GM18508 (cell line): ENCODE results near the gene CRTC1.

Experiments used
- ATAC-seq: cut with Tn5 transposase; IDR thresholded peaks from one replicate; pipeline ENCODE4 v1.9.1; 2021; ENCODE audit warnings: moderate number of reproducible peaks; ENCODE audit not compliant: insufficient read depth, unreplicated experiment

The CRTC1 gene

GRCh38 chr19:18776288-18776594 is 92.8 kb downstream of the CRTC1 start:
- no peak for ATAC-seq

- no peak for ATAC-seq
Observed at GRCh38 chr19:18776736-18777135, 93.3 kb downstream of the CRTC1 start.

DNA sequence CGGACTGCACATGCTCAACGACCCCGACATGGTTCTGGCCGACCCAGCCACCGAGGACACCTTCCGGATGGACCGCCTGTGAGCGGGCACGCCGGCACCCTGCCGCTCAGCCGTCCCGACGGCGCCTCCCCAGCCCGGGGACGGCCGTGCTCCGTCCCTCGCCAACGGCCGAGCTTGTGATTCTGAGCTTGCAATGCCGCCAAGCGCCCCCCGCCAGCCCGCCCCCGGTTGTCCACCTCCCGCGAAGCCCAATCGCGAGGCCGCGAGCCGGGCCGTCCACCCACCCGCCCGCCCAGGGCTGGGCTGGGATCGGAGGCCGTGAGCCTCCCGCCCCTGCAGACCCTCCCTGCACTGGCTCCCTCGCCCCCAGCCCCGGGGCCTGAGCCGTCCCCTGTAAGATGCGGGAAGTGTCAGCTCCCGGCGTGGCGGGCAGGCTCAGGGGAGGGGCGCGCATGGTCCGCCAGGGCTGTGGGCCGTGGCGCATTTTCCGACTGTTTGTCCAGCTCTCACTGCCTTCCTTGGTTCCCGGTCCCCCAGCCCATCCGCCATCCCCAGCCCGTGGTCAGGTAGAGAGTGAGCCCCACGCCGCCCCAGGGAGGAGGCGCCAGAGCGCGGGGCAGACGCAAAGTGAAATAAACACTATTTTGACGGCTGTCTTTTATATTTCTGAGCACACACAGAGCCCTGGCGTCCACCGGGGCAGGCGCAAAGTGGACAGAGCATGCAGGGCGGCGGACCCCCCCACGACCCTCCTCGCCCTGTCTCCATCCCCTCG is 94.0 kb downstream of the CRTC1 start:
- ATAC-seq: no peak

DNA sequence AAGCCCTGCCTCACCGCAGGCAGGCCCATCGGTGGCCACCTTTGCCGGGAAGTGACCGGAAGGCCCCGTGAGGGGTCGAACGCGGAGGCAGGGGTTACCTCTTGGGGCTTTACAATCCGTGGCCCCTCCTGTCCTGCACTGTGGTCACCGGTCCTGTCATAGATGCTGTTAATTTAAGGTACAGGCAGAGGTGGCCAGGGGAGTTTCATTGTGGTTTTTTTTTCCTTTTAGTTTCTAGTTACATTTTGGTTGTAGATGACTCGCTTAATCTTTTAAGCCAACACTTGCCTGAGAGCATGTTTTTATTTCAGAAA is 94.6 kb downstream of the CRTC1 start:
- ATAC-seq: no peak

DNA sequence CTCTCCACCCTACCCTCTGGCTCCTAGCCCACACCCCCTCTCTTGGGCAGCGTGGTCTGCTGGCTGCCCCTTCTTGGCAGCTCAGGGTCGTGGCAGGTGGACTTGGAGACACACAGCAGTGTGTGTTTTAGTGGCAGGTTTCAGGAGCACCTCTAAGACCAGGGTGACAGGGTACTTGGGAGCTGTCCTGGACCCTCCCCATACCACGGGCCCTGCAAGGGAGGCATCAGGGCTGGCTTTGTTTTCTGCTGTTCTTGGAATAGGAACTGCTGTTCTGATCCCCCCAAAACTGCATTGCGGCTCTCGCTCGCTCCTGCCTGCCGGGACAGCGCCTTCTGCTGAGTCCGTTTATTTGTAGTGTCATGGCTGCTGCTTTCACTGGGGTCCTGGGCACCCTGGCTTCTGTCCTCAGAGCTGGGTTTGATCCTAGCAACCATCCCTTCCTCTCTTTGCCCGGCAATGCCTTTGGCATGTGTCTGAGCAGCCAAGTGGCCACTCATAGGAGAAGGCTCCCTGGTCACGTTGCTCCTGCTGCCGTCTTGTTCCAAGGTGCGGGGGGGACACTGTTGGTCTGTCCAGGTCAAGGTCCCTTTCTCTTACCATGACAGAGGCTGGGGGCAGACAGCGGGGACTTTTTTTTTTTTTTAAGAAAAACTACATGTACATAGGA is 95.5 kb downstream of the CRTC1 start:
- ATAC-seq: no peak

GRCh38 chr19:18780081-18780480 is 96.6 kb downstream of the CRTC1 start:
- ATAC-seq: no peak

- no peak for ATAC-seq
Observed at GRCh38 chr19:18780631-18781030, 97.2 kb downstream of the CRTC1 start.

DNA sequence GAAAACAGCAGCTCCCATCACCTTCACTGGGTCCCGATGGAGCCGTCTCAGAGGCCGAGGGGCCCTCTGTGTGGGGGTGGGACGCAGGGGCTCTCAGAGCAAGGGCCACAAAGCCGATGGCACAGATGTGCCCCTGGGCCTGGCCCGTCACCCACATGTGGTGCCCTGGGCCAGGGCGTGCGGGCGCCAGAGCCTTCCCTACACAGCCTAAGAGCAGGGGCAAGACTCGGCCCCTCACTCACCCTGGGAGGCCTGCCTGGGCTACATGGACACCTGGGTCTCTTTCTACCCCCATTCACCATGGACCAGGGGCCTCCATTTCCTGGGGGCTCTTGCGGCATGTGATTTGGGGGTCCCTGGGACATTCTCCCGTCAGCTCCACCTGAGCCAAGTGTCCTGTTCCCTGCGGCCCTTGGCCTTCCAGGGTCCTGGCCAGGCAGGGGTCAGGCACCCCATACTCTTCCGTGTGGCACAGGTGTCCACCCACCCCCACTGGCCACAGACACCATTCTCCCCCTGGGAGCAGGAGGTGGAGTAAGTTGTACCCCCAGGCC is 97.6 kb downstream of the CRTC1 start:
- no peak for ATAC-seq

- ATAC-seq: no peak
Observed at GRCh38 chr19:18781885-18782527, 98.5 kb downstream of the CRTC1 start.

- ATAC-seq: no peak
Observed at GRCh38 chr19:18782559-18783225, 99.2 kb downstream of the CRTC1 start.

DNA sequence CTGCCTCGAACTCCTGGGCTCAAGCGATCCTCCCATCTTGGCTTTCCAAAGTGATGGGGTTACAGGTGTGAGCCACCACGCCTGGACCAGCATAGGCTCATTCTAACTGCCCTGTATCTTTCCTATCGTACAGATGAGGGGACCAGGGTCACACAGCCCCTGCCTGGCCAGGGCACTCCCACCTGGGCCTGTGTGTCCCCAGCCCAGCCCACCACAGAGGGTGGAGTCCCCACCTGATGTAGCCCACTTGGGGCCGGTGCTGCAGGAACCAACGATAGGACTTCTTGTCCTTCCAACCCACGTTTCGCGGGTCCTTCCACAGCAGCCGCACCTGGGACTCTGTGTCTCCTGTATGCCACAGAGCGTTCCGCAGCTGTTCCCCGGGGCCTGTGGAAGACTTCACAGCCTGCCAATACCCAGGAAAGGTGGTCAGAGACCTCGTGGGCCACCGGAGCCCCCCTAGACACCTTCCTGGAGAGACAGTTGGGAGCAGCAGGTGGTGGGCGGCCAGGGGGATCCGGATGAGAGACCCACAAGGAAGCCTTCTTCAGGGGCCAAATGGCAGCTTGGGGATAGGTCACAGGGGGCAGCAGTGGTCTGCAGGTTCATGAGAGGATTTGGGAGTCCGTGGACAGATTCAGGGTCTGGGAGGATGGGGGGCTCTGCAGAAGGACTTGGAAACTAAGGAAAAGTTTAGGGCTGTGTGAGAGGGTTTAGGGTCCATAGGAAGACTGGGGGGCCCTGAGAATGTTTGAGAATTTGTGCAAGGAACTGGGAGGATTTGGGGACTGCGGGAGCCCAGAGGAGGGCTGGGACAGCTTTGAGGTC is 100.7 kb downstream of the CRTC1 start:
- ATAC-seq: no peak

GRCh38 chr19:18784786-18785120 is 101.3 kb downstream of the CRTC1 start:
- no peak for ATAC-seq

DNA sequence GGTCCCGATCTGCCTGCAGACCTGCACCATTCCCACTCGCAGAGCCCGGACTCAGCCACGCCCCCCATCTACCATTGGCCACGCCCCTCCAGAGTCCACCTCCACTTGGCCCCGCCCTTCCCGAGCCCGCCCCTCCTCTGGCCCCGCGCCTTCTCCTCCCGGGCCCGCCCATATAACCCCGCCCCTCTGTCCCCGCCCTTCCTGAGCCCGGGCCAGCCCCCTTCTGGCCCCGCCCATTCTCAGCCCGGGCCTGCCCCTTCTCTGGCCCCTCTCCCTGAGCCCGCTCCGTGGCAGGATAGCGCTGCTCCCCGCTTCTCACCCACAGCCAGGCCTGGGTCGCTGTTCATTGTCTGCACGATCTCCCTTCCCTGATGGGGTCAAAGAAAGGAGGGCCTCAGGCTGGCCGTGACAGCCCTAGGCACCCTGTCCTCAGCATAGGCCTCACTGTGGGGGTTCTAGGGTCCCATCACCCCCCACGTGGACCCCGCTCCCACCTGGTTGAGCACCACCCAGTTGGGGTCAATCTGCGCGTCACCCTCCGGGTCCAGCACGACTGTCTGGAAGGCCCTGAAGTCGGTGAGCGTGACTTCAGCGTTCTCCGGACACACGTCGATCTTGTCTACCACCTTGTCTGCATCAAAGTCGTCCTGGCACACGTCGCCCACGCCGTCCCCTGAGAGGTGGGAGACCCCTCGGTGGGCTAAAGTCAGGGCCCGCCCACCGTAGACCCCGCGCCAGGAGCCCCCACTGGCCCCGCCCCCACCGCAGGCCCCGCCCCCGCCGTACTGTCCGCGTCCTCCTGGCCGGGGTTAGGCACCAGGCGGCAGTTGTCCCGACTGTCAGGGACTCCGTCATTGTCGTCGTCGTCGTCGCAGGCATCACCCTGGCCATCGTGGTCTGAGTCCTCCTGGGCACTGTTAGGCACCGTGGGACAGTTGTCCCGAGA is 102.0 kb downstream of the CRTC1 start:
- no peak for ATAC-seq

- ATAC-seq: no peak
Observed at GRCh38 chr19:18788529-18789421, 105.3 kb downstream of the CRTC1 start.

- ATAC-seq: no peak
Observed at GRCh38 chr19:18789422-18789869, 106.0 kb downstream of the CRTC1 start.

GRCh38 chr19:18789883-18790565 is 106.5 kb downstream of the CRTC1 start:
- no peak for ATAC-seq

- ATAC-seq: no peak
Observed at GRCh38 chr19:18790566-18791314, 107.3 kb downstream of the CRTC1 start, which contains the start of gene COMP. Gene COMP, minus strand, starts transcription at chr19:18791305. Its CDS starts 36 bp downstream, at chr19:18791269.
